ENCODE data around the gene HSPA1B. TPM values are rescaled to one million over a fixed set of nuclear protein-coding genes. Genes with fewer than 3 reads are reported as not detected.
A peak's percentile ranks its signal among the peaks of the same experiment; 100 is the strongest.

HSPA1B gene
- total RNA-seq, 1 experiment from 2014 or later = 265 TPM

DNA sequence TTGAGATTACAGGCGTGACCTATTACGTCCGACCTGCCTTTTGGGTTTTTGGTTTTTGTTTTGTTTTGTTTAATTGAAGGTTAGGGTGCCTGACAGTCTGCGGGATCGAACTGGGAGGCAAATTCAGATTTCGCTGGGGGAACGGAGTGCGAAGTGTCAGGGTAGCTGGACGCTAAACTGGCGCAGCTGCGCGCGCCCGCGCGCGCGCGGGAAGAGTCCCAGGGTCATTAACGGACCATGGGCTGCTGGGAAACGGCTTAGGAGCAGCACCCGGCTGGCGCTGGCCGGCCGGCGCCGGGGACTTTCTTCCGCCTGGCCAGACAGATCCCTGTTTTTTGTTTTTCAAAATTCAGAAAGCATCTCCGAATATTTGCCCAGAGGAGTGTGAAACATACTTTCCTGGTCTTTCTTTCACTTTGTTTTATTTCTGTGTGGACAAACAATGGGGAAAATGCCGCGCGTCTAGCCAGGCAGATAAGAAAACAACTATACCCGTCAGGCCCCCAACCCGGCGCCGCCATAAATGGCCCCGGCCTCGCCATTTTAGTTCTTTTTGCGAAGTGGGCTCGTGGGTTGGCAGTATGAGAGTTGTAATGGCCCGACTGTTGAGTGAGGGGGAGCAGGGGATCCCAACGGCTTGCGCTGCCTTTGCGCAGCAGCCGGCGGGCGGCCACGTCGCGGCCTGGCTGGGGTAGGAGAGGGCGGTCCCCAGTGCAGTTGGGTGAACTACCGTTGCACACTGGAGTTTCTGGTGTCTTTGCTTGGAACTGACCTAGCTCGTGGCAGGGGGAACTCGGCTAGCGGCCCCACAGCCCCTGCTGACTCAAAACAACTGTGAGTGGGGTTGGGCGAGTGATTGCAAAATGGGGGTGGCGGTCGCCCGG lies 7.1 kb downstream of the HSPA1B start:
- DNase-seq = peak; percentile 85
- peak overlapping the region; percentile 59 for H2AFZ ChIP-seq (ENCODE audit: low read length)
- peaks cover 84% of the 10 kb centered on the region for H3K79me2 ChIP-seq (ENCODE audit: low read length)
- H3K27ac ChIP-seq (ENCODE audit: low read length) = peak overlapping the region; percentile 79
- peak overlapping the region; percentile 98 for H3K9ac ChIP-seq (ENCODE audit: low read length)
- H3K4me3 ChIP-seq (ENCODE audit: low read length) = peak overlapping the region; percentile 97
- peaks cover 58% of the 10 kb centered on the region for H4K20me1 ChIP-seq (ENCODE audit: low read length)
- peak; percentile 75 for ATAC-seq
- ChIA-PET CTCF (interaction anchor here (0.7 kb wide), 1 partner anchor 44 kb away, joined by 3 read pairs; no protein-coding TSS in a partner anchor), POLR2A (ENCODE audit: unreplicated experiment) (no interaction called here)
- no peaks in the 10 kb centered on the region for H3K9me2 ChIP-seq (replicated peaks; ENCODE audit: low read length)
- peaks cover 26% of the 10 kb centered on the region for H3F3A ChIP-seq (ENCODE audit: low read length, unreplicated experiment)
- intact Hi-C loops (cut with micrococcal nuclease) = loop anchor here (1.0 to 10.0 kb wide), 4 partner anchors 20 to 150 kb away; partner anchors contain the start of genes CLIC1, HSPA1A, HSPA1L and LY6G5C
- BruUV-seq (replicated peaks) = no TSS peak
- peaks cover 35% of the 10 kb centered on the region for H3K36me3 ChIP-seq (ENCODE audit: low read depth, low read length)
- no peaks in the 10 kb centered on the region for H3K9me3 ChIP-seq (ENCODE audit: low read length)
- peak overlapping the region; percentile 92 for H3K4me2 ChIP-seq (ENCODE audit: low read length)
- TF ChIP-seq EZH2 (IDR thresholded peaks at IDR 0.05; ENCODE audit: low read length, unreplicated experiment) (no peak), EZH2phosphoT487 (IDR thresholded peaks at IDR 0.05; ENCODE audit: borderline replicate concordance, low read length) (no peak)
- TF ChIP-seq, protein P1, sequence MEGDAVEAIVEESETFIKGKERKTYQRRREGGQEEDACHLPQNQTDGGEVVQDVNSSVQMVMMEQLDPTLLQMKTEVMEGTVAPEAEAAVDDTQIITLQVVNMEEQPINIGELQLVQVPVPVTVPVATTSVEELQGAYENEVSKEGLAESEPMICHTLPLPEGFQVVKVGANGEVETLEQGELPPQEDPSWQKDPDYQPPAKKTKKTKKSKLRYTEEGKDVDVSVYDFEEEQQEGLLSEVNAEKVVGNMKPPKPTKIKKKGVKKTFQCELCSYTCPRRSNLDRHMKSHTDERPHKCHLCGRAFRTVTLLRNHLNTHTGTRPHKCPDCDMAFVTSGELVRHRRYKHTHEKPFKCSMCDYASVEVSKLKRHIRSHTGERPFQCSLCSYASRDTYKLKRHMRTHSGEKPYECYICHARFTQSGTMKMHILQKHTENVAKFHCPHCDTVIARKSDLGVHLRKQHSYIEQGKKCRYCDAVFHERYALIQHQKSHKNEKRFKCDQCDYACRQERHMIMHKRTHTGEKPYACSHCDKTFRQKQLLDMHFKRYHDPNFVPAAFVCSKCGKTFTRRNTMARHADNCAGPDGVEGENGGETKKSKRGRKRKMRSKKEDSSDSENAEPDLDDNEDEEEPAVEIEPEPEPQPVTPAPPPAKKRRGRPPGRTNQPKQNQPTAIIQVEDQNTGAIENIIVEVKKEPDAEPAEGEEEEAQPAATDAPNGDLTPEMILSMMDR (conservative IDR thresholded peaks at IDR 0.05; ENCODE audit: low read depth, low read length) = no peak
- H3K27me3 ChIP-seq (ENCODE audit: low read length) = no peaks in the 10 kb centered on the region
- H3K4me1 ChIP-seq (ENCODE audit: insufficient read depth, low read length) = peaks cover 26% of the 10 kb centered on the region

- no peaks in the 10 kb centered on the region for H3K27me3 ChIP-seq (ENCODE audit: low read length)
- no peak for ATAC-seq
- H4K20me1 ChIP-seq (ENCODE audit: low read length) = peaks cover 48% of the 10 kb centered on the region
- ChIA-PET CTCF (interaction anchor here (0.7 kb wide), 1 partner anchor 63 kb away, joined by 3 read pairs; no protein-coding TSS in a partner anchor), POLR2A (ENCODE audit: unreplicated experiment) (interaction anchor here (0.6 kb wide), 2 partner anchors 8 to 17 kb away, joined by 4 read pairs; partner anchors contain the start of gene HSPA1B)
- BruUV-seq (replicated peaks) = no TSS peak
- peaks cover 45% of the 10 kb centered on the region for H3K36me3 ChIP-seq (ENCODE audit: low read depth, low read length)
- intact Hi-C loops (cut with micrococcal nuclease) = loop anchor here (10.0 kb wide), 1 partner anchor 151 kb away; the partner anchor contains the start of gene LY6G5C
- no peak for DNase-seq
- peaks cover 25% of the 10 kb centered on the region for H3K4me1 ChIP-seq (ENCODE audit: insufficient read depth, low read length)
- H3K4me3 ChIP-seq (ENCODE audit: low read length) = peak overlapping the region; percentile 97
- no peaks in the 10 kb centered on the region for H3K9me3 ChIP-seq (ENCODE audit: low read length)
- no peak for TF ChIP-seq EZH2phosphoT487 (IDR thresholded peaks at IDR 0.05; ENCODE audit: borderline replicate concordance, low read length)
- TF ChIP-seq, protein P1 (conservative IDR thresholded peaks at IDR 0.05; ENCODE audit: low read depth, low read length) = no peak
- TF ChIP-seq EZH2 (IDR thresholded peaks at IDR 0.05; ENCODE audit: low read length, unreplicated experiment) = no peak
- no peak overlapping the region for H2AFZ ChIP-seq (ENCODE audit: low read length)
- H3K9ac ChIP-seq (ENCODE audit: low read length) = peak overlapping the region; percentile 98
- H3K79me2 ChIP-seq (ENCODE audit: low read length) = peaks cover 69% of the 10 kb centered on the region
- H3K27ac ChIP-seq (ENCODE audit: low read length) = peak overlapping the region; percentile 16
- no peaks in the 10 kb centered on the region for H3K9me2 ChIP-seq (replicated peaks; ENCODE audit: low read length)
- peak overlapping the region; percentile 92 for H3K4me2 ChIP-seq (ENCODE audit: low read length)
- H3F3A ChIP-seq (ENCODE audit: low read length, unreplicated experiment) = peaks cover 40% of the 10 kb centered on the region
Measured at GRCh38 chr6:31836047-31836473, 8.5 kb downstream of the HSPA1B start.

Measured in PC-3 (cell line).